GM12878 (cell line): ENCODE results near the gene PNLDC1.

Experiments
- FOXM1 ChIP-seq: IDR thresholded peaks from 2 replicates; pipeline ENCODE4 v1.6.1; 2012; ENCODE audit warnings: low read depth, mild to moderate bottlenecking, inconsistent platforms, low read length, moderate library complexity
- HCFC1 ChIP-seq: fragments of 150-350 bp; IDR thresholded peaks from 2 replicates; pipeline ENCODE4 v1.6.1; 2014; ENCODE audit warnings: low read length
- SUZ12 ChIP-seq: fragments of 200-600 bp; sonication (generic); IDR thresholded peaks from one replicate; pipeline ENCODE4 v1.6.1; 2018; ENCODE audit warnings: antibody characterized with exemption, mild to moderate bottlenecking; ENCODE audit not compliant: unreplicated experiment
- TF ChIP-seq, protein P1 (sequence below), 3 experiments: IDR thresholded peaks in 2 of 3; conservative IDR thresholded peaks in 1 of 3; 2 replicates each; pipeline ENCODE4 v1.5.1; 2011; ENCODE audit warnings: low read depth in 3 of 3, low read length in 3 of 3, mild to moderate bottlenecking in 3 of 3, control low read depth in 2 of 3, moderate library complexity in 2 of 3, inconsistent platforms in 1 of 3, mixed read lengths in 1 of 3; ENCODE audit not compliant: control insufficient read depth in 2 of 3, insufficient read depth in 1 of 3; ENCODE audit errors: extremely low read depth in 1 of 3

DNA sequence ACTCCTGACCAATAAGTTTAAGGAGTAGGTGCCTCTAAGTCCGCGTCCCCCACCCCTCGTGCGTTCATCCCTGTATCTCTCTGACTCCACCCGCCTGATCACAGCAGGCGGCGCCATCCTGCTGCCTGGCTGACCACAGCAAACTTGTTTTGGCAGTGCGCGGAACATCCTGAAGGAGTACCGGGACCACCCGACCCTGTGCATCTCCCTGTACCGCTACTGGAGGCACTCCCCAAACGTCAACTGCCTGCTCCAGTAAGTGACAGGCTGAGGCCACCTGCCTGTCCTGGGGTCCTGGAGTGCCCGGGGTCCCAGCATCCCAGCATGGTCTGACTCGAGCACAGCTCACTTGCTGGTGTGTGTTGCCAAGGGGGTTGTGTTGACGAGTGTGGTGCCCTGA is 19.0 kb downstream of the PNLDC1 start:
- TF ChIP-seq FOXM1 (no peak), HCFC1 (no peak), SUZ12 (no peak)
- TF ChIP-seq, protein P1, sequence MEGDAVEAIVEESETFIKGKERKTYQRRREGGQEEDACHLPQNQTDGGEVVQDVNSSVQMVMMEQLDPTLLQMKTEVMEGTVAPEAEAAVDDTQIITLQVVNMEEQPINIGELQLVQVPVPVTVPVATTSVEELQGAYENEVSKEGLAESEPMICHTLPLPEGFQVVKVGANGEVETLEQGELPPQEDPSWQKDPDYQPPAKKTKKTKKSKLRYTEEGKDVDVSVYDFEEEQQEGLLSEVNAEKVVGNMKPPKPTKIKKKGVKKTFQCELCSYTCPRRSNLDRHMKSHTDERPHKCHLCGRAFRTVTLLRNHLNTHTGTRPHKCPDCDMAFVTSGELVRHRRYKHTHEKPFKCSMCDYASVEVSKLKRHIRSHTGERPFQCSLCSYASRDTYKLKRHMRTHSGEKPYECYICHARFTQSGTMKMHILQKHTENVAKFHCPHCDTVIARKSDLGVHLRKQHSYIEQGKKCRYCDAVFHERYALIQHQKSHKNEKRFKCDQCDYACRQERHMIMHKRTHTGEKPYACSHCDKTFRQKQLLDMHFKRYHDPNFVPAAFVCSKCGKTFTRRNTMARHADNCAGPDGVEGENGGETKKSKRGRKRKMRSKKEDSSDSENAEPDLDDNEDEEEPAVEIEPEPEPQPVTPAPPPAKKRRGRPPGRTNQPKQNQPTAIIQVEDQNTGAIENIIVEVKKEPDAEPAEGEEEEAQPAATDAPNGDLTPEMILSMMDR (IDR thresholded peaks at IDR 0.05 in 2 of 3, conservative IDR thresholded peaks at IDR 0.05 in 1 of 3; ENCODE audit: control insufficient read depth in 2 of 3, extremely low read depth in 1 of 3, insufficient read depth in 1 of 3, low read depth in 3 of 3, low read length in 3 of 3), result no peak
